Measurements from ENCODE around the gene COX20.

DNA sequence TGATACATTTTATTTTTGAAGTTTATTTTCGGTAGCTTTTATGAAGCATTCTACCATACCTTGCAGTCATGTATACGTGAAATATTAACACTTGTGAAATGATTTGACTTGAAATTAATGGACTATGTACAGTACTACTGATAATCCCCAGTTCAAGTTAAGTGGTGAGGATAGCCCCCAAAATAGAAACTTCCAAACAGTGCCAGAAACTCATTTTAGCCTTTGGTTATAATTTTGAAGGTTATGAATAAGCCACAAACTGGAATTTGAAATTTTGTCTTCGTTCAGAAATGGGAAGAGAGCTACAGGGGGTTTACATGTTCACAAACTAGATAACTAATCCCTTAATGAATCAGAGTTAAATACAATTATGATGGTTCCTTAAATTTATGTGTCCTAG, 30.4 kb downstream of the COX20 start:
- TF ChIP-seq, protein P1, sequence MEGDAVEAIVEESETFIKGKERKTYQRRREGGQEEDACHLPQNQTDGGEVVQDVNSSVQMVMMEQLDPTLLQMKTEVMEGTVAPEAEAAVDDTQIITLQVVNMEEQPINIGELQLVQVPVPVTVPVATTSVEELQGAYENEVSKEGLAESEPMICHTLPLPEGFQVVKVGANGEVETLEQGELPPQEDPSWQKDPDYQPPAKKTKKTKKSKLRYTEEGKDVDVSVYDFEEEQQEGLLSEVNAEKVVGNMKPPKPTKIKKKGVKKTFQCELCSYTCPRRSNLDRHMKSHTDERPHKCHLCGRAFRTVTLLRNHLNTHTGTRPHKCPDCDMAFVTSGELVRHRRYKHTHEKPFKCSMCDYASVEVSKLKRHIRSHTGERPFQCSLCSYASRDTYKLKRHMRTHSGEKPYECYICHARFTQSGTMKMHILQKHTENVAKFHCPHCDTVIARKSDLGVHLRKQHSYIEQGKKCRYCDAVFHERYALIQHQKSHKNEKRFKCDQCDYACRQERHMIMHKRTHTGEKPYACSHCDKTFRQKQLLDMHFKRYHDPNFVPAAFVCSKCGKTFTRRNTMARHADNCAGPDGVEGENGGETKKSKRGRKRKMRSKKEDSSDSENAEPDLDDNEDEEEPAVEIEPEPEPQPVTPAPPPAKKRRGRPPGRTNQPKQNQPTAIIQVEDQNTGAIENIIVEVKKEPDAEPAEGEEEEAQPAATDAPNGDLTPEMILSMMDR (conservative IDR thresholded peaks at IDR 0.05; ENCODE audit: low read depth, low read length): no peak
- no peak for TF ChIP-seq EZH2 (IDR thresholded peaks at IDR 0.05; ENCODE audit: low read length, unreplicated experiment)

Measured in PC-3 (cell line).